ENCODE data around the gene ENTREP3. TPM values are rescaled to one million over a fixed set of nuclear protein-coding genes. Genes with fewer than 3 reads are reported as not detected.
A peak's percentile ranks its signal among the peaks of the same experiment; 100 is the strongest.
"Not testable (repeated sequence)": the region's sequence is repeated elsewhere in the genome, so short reads cannot be mapped to it uniquely, and the experiment has no call there.

ENTREP3 gene
- polyA plus RNA-seq, 1 donor (not counting 4 experiments of a cell fraction or from before 2014, with no cell fraction given): 8.8 TPM

GRCh38 chr1:155232001-155232978 is 23.0 kb downstream of the ENTREP3 start:
- H3K9ac ChIP-seq (ENCODE audit: control insufficient read depth, extremely low read depth, insufficient read depth, low read length); DNase-seq (ENCODE audit: low read depth, low spot score); H4K20me1 ChIP-seq (ENCODE audit: control insufficient read depth, extremely low read depth, insufficient read depth, low read length); H3K4me1 ChIP-seq (ENCODE audit: control insufficient read depth, extremely low read depth, insufficient read depth, low read length); H3K79me2 ChIP-seq (ENCODE audit: control insufficient read depth, insufficient read depth, low read length); H3K9me1 ChIP-seq (ENCODE audit: control insufficient read depth, extremely low read depth, insufficient read depth, low read length); H3K27me3 ChIP-seq (ENCODE audit: control insufficient read depth, extremely low read depth, insufficient read depth, low read length); H3K36me3 ChIP-seq (ENCODE audit: control insufficient read depth in 2 of 2, extremely low read depth in 1 of 2, insufficient read depth in 2 of 2, low read length in 2 of 2); H3K4me3 ChIP-seq (ENCODE audit: control insufficient read depth in 2 of 3, extremely low read depth in 1 of 3, insufficient read depth in 2 of 3, low read depth in 1 of 3, low read length in 3 of 3); H2AFZ ChIP-seq (ENCODE audit: control insufficient read depth, low read length); H3K9me3 ChIP-seq (ENCODE audit: control insufficient read depth, low read depth, low read length); dilution Hi-C loops (cut with MboI; ENCODE audit: extremely low pct_ligation_motif_present, low sequenced_read_pairs); H3K27ac ChIP-seq (ENCODE audit: control insufficient read depth, insufficient read depth, low read length); FAIRE-seq; H3K4me2 ChIP-seq (ENCODE audit: control insufficient read depth, extremely low read depth, insufficient read depth, low read depth, low read length): not testable (repeated sequence)

DNA sequence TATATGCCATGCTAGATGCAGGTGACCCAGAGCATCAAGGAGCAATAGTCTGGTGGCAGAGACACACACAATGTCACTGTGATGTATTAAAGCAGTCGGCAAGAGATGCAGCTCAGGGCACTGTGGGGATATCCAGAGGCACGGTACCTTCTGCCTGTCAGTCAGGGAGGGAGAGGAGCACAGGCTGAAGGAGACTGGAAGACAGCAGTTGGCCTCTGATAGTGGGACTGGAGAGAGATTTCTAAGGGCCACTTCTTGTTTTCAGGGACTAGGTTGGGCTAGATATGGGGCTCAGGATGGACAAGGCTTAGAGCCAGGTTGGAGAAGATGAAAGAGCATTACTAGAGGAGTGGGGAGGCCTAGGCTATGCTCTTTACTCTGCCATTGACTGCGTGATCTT is 24.0 kb downstream of the ENTREP3 start:
- H3K4me1 ChIP-seq (ENCODE audit: control insufficient read depth, extremely low read depth, insufficient read depth, low read length): peaks cover 11% of the 10 kb centered on the region
- dilution Hi-C loops (cut with MboI; ENCODE audit: extremely low pct_ligation_motif_present, low sequenced_read_pairs); H2AFZ ChIP-seq (ENCODE audit: control insufficient read depth, low read length); H3K27me3 ChIP-seq (ENCODE audit: control insufficient read depth, extremely low read depth, insufficient read depth, low read length); H3K9ac ChIP-seq (ENCODE audit: control insufficient read depth, extremely low read depth, insufficient read depth, low read length); H3K79me2 ChIP-seq (ENCODE audit: control insufficient read depth, insufficient read depth, low read length); DNase-seq (ENCODE audit: low read depth, low spot score); H3K4me3 ChIP-seq (ENCODE audit: control insufficient read depth in 2 of 3, extremely low read depth in 1 of 3, insufficient read depth in 2 of 3, low read depth in 1 of 3, low read length in 3 of 3); H3K36me3 ChIP-seq (ENCODE audit: control insufficient read depth in 2 of 2, extremely low read depth in 1 of 2, insufficient read depth in 2 of 2, low read length in 2 of 2); H3K9me1 ChIP-seq (ENCODE audit: control insufficient read depth, extremely low read depth, insufficient read depth, low read length); H3K9me3 ChIP-seq (ENCODE audit: control insufficient read depth, low read depth, low read length); FAIRE-seq; H3K4me2 ChIP-seq (ENCODE audit: control insufficient read depth, extremely low read depth, insufficient read depth, low read depth, low read length); H4K20me1 ChIP-seq (ENCODE audit: control insufficient read depth, extremely low read depth, insufficient read depth, low read length); H3K27ac ChIP-seq (ENCODE audit: control insufficient read depth, insufficient read depth, low read length): not testable (repeated sequence)

DNA sequence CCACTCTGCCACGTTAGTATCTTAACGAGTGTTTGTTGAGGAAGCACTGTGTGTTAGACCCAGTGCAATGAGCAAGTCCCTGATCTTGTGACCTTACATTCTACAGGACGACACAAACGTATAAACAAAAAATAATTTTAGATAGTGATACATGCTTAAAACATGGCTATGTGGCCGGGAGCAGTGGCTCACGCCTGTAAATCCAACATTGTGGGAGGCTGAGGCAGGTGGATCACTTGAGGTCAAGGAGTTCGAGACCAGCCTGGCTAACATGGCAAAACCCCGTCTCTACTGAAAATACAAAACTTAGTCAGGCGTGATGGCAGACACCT is 27.2 kb downstream of the ENTREP3 start:
- peak overlapping the region in 2 of 3 experiments; percentile 78 to 94 for H3K4me3 ChIP-seq (ENCODE audit: control insufficient read depth in 2 of 3, extremely low read depth in 1 of 3, insufficient read depth in 2 of 3, low read depth in 1 of 3, low read length in 3 of 3)
- H4K20me1 ChIP-seq (ENCODE audit: control insufficient read depth, extremely low read depth, insufficient read depth, low read length): no peaks in the 10 kb centered on the region
- H3K79me2 ChIP-seq (ENCODE audit: control insufficient read depth, insufficient read depth, low read length): peaks cover 13% of the 10 kb centered on the region
- dilution Hi-C loops (cut with MboI; ENCODE audit: extremely low pct_ligation_motif_present, low sequenced_read_pairs): no loop called here
- no peak for DNase-seq (ENCODE audit: low read depth, low spot score)
- peak overlapping the region; percentile 80 for H3K9ac ChIP-seq (ENCODE audit: control insufficient read depth, extremely low read depth, insufficient read depth, low read length)
- no peaks in the 10 kb centered on the region for H3K27me3 ChIP-seq (ENCODE audit: control insufficient read depth, extremely low read depth, insufficient read depth, low read length)
- H3K36me3 ChIP-seq (ENCODE audit: control insufficient read depth in 2 of 2, extremely low read depth in 1 of 2, insufficient read depth in 2 of 2, low read length in 2 of 2): no peaks in the 10 kb centered on the region
- peak overlapping the region; percentile 87 for H3K27ac ChIP-seq (ENCODE audit: control insufficient read depth, insufficient read depth, low read length)
- H3K4me1 ChIP-seq (ENCODE audit: control insufficient read depth, extremely low read depth, insufficient read depth, low read length): peaks cover 37% of the 10 kb centered on the region
- H2AFZ ChIP-seq (ENCODE audit: control insufficient read depth, low read length): peak overlapping the region; percentile 98
- no peak for FAIRE-seq
- H3K9me1 ChIP-seq (ENCODE audit: control insufficient read depth, extremely low read depth, insufficient read depth, low read length): peaks cover 3% of the 10 kb centered on the region
- peak overlapping the region; percentile 87 for H3K4me2 ChIP-seq (ENCODE audit: control insufficient read depth, extremely low read depth, insufficient read depth, low read depth, low read length)
- H3K9me3 ChIP-seq (ENCODE audit: control insufficient read depth, low read depth, low read length): no peaks in the 10 kb centered on the region
- TF ChIP-seq EZH2 (IDR thresholded peaks at IDR 0.05; ENCODE audit: low read length): no peak
- TF ChIP-seq, protein P1, sequence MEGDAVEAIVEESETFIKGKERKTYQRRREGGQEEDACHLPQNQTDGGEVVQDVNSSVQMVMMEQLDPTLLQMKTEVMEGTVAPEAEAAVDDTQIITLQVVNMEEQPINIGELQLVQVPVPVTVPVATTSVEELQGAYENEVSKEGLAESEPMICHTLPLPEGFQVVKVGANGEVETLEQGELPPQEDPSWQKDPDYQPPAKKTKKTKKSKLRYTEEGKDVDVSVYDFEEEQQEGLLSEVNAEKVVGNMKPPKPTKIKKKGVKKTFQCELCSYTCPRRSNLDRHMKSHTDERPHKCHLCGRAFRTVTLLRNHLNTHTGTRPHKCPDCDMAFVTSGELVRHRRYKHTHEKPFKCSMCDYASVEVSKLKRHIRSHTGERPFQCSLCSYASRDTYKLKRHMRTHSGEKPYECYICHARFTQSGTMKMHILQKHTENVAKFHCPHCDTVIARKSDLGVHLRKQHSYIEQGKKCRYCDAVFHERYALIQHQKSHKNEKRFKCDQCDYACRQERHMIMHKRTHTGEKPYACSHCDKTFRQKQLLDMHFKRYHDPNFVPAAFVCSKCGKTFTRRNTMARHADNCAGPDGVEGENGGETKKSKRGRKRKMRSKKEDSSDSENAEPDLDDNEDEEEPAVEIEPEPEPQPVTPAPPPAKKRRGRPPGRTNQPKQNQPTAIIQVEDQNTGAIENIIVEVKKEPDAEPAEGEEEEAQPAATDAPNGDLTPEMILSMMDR (optimal IDR thresholded peaks at IDR 0.05 in 1 of 3, IDR thresholded peaks at IDR 0.05 in 1 of 3, conservative IDR thresholded peaks at IDR 0.05 in 1 of 3; ENCODE audit: extremely low read depth in 1 of 3, insufficient read depth in 2 of 3, low read length in 3 of 3): no peak
